Colonic mucosa (tissue), 4 donors: Measurements from ENCODE around the gene PYY. TPM values are rescaled to one million over a fixed set of nuclear protein-coding genes. Genes with fewer than 3 reads are reported as not detected.

Source experiments
- DNase-seq: peaks from one replicate; pipeline ENCODE4 v3.0.0-alpha.2; 2020
- H3K27ac ChIP-seq: fragments of 200-600 bp; one replicate; pipeline ENCODE4 v1.8.0; 2021
- H3K27me3 ChIP-seq: fragments of 200-600 bp; one replicate; pipeline ENCODE4 v1.8.0; 2021
- H3K36me3 ChIP-seq: fragments of 200-600 bp; one replicate; pipeline ENCODE4 v1.8.0; 2021
- H3K4me1 ChIP-seq: fragments of 200-600 bp; one replicate; pipeline ENCODE4 v1.8.0; 2021; ENCODE audit warnings: mild to moderate bottlenecking
- H3K4me3 ChIP-seq: fragments of 200-600 bp; one replicate; pipeline ENCODE4 v1.8.0; 2021
- H3K9ac ChIP-seq, 2 donors: one replicate each; pipeline ENCODE4 v1.7.0; 2013; ENCODE audit warnings: control low read depth in 2 of 2, low read depth in 2 of 2, low read length in 2 of 2
- H3K9me3 ChIP-seq: fragments of 200-600 bp; one replicate; pipeline ENCODE4 v1.8.0; 2021
- intact Hi-C: fragments of 100-400 bp; cut with DNase I; formaldehyde crosslinking; loops from one replicate; pipeline ENCODE4 v1.14.1; 2022
- total RNA-seq, 2 donors: library from RNA; stranded (reverse); fragmentation: NEBNext Ultra II Directional in 1 of 2; extraction: Animal tissue kit (Norgen Biotek cat#: 25700) in 1 of 2; gene quantifications; one replicate each; pipeline ENCODE4 v1.2.1, GENCODE V29; 2021
- TF ChIP-seq, protein P1 (sequence below): fragments of 200-600 bp; IDR thresholded peaks from one replicate; pipeline ENCODE4 v1.8.0; 2022; ENCODE audit warnings: antibody characterized with exemption, mild to moderate bottlenecking
- donor health status: healthy.
- donor health status: DM: no; HTN: no; CAD: no.
- donor health status: DM: no; HTN: no; CAD: no.

Gene PYY
- total RNA-seq, result 100 to 1,000 TPM in 1 of 2 donors, 10 to 100 TPM in 1; 73.8 to 258 TPM

DNA sequence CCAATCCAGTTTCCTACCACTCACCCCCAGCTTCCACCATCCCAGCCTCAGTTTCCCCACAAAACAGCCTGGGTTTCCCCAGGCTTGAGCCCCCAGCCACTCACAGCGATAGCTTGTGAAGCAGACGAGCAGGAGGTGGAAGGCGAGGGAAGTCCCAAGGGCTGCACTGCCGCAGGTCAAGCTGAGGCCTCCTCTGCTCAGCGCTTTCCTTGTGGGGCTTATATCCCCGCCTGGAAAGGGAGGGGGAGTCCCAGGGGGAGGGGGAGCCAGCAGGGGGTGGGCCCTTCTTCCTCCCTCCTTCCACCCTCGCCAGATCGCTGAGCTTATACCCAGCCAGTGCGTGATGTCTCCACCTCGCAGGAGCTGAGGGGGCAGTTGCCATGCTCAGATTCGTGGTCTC is at the start of gene PYY:
TSS of gene PYY (minus strand) at position 195 of the 400 bp plus-strand sequence. CDS start 457 bp downstream, outside the sequence.
- intact Hi-C loops, result loop anchor here (5.0 kb wide), 1 partner anchor 34 kb away; no protein-coding TSS in a partner anchor
- H3K27me3 ChIP-seq, result peaks cover 32% of the 10 kb centered on the region
- H3K27ac ChIP-seq, result no peak within 1 kb of the TSS
- no peaks in the 10 kb centered on the region for H3K36me3 ChIP-seq
- no peak within 1 kb of the TSS for H3K9ac ChIP-seq
- TF ChIP-seq, protein P1, sequence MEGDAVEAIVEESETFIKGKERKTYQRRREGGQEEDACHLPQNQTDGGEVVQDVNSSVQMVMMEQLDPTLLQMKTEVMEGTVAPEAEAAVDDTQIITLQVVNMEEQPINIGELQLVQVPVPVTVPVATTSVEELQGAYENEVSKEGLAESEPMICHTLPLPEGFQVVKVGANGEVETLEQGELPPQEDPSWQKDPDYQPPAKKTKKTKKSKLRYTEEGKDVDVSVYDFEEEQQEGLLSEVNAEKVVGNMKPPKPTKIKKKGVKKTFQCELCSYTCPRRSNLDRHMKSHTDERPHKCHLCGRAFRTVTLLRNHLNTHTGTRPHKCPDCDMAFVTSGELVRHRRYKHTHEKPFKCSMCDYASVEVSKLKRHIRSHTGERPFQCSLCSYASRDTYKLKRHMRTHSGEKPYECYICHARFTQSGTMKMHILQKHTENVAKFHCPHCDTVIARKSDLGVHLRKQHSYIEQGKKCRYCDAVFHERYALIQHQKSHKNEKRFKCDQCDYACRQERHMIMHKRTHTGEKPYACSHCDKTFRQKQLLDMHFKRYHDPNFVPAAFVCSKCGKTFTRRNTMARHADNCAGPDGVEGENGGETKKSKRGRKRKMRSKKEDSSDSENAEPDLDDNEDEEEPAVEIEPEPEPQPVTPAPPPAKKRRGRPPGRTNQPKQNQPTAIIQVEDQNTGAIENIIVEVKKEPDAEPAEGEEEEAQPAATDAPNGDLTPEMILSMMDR, result no peak
- peaks cover 3% of the 10 kb centered on the region for H3K4me1 ChIP-seq
- DNase-seq, result no peak
- H3K4me3 ChIP-seq, result no peak within 1 kb of the TSS
- H3K9me3 ChIP-seq, result no peaks in the 10 kb centered on the region

- intact Hi-C loops, result no loop called here
- Histone ChIP-seq H3K27me3 (peaks cover 18% of the 10 kb centered on the region), H3K36me3 (no peaks in the 10 kb centered on the region), H3K4me3 (no peak overlapping the region), H3K4me1 (peaks cover 11% of the 10 kb centered on the region), H3K9me3 (no peaks in the 10 kb centered on the region), H3K27ac (no peak overlapping the region), H3K9ac (peak overlapping the region in 1 of 2 donors; percentile 12)
- TF ChIP-seq, protein P1, result no peak
- DNase-seq, result no peak
Measured at GRCh38 chr17:44002141-44002848, 48.6 kb upstream of the PYY start.

DNA sequence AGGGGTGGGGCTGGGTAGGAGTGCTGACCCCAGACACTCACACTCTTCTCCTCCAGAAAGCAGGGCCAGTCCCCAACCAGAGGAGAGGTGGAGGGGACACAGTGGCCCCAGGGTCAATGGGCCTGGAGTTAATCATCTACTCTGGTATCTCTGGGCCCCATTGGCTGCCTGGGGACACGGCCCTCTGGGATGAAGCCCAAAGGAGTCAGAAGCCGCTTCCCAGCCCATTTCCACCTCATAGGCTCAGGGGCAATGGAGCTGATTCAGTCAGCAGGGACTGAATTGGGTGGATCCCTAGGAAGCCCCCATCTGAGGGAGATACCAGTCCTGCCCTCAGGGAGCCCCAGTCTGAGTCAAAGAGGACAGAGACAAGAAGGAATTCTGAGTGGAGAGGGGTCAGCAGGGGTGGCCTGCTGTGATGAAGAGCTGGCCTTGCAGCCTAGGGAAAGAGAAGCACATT is 47.8 kb upstream of the PYY start:
- H3K27ac ChIP-seq, result no peak overlapping the region
- DNase-seq, result no peak
- no peak overlapping the region for H3K4me3 ChIP-seq
- H3K9ac ChIP-seq, result no peak overlapping the region
- H3K27me3 ChIP-seq, result peaks cover 18% of the 10 kb centered on the region
- no peaks in the 10 kb centered on the region for H3K9me3 ChIP-seq
- TF ChIP-seq, protein P1, result no peak
- intact Hi-C loops, result no loop called here
- H3K36me3 ChIP-seq, result no peaks in the 10 kb centered on the region
- peaks cover 8% of the 10 kb centered on the region for H3K4me1 ChIP-seq

- no peak overlapping the region for H3K9ac ChIP-seq
- H3K36me3 ChIP-seq, result no peaks in the 10 kb centered on the region
- TF ChIP-seq, protein P1, result no peak
- peaks cover 18% of the 10 kb centered on the region for H3K27me3 ChIP-seq
- no peak for DNase-seq
- intact Hi-C loops, result no loop called here
- no peak overlapping the region for H3K27ac ChIP-seq
- no peak overlapping the region for H3K4me3 ChIP-seq
- H3K9me3 ChIP-seq, result no peaks in the 10 kb centered on the region
- H3K4me1 ChIP-seq, result peaks cover 6% of the 10 kb centered on the region
Measured at GRCh38 chr17:44000871-44001460, 47.2 kb upstream of the PYY start.

- intact Hi-C loops, result no loop called here
- Histone ChIP-seq H3K4me1 (peaks cover 2% of the 10 kb centered on the region), H3K27ac (no peak overlapping the region), H3K27me3 (peaks cover 15% of the 10 kb centered on the region), H3K9ac (no peak overlapping the region), H3K9me3 (no peaks in the 10 kb centered on the region), H3K4me3 (no peak overlapping the region), H3K36me3 (no peaks in the 10 kb centered on the region)
- no peak for DNase-seq
- TF ChIP-seq, protein P1, result no peak
Measured at GRCh38 chr17:44000141-44000860, 46.6 kb upstream of the PYY start.
